Measurements from ENCODE around the gene RALGPS1. TPM values are rescaled to one million over a fixed set of nuclear protein-coding genes. Genes with fewer than 3 reads are reported as not detected.
"Not testable (repeated sequence)": the region's sequence is repeated elsewhere in the genome, so short reads cannot be mapped to it uniquely, and the experiment has no call there.

The RALGPS1 gene
- total and polyA plus RNA-seq, 2 donors (not counting 1 experiment from before 2014, with no cell fraction given), result 19.7 to 39.9 TPM

DNA sequence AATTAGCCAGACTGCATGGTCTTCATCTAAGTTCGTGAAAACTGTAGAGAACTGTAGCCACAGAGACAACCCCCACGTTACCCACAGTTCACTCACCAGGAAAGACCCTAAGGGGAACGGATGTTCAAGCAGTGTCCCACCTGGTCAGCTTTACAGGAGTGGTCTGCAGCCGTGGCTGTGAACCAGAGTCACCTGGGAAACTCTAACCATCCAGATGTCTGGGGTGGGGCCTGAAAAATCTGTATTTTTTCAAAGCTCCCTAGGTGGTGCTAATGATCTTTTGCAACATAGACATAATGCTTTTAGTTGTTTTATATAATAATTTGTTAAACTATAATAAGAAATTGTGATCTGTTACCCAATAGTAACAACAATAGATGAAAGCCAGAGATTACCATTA is 255.5 kb downstream of the RALGPS1 start:
- Histone ChIP-seq H3K4me3 (ENCODE audit: control extremely low read depth in 1 of 5, extremely low read depth in 1 of 5, insufficient read depth in 1 of 5, low read depth in 2 of 5, low read length in 4 of 5) (no peak overlapping the region), H3K4me2 (replicated peaks; ENCODE audit: low read depth, low read length, poor library complexity, severe bottlenecking) (no peak overlapping the region), H3K4me1 (ENCODE audit: control insufficient read depth in 2 of 2, insufficient read depth in 2 of 2, low read length in 2 of 2) (peaks cover 24 to 26% of the 10 kb centered on the region in 2 donors), H2AFZ (ENCODE audit: insufficient read depth, low read depth, low read length, poor library complexity, severe bottlenecking) (no peak overlapping the region), H3K27ac (ENCODE audit: low read length in 2 of 2) (no peak overlapping the region), H3K36me3 (replicated peaks in 1 of 2; ENCODE audit: control extremely low read depth in 1 of 2, control insufficient read depth in 1 of 2, extremely low read depth in 1 of 2, insufficient read depth in 2 of 2, low read length in 1 of 2) (peaks cover 0 to 8% of the 10 kb centered on the region in 2 experiments), H3K79me2 (ENCODE audit: control insufficient read depth, insufficient read depth, low read length) (no peaks in the 10 kb centered on the region), H3K27me3 (replicated peaks in 1 of 4; ENCODE audit: control extremely low read depth in 1 of 4, control insufficient read depth in 3 of 4, insufficient read depth in 4 of 4, low read length in 3 of 4) (no peaks in the 10 kb centered on the region), H4K20me1 (ENCODE audit: control insufficient read depth, insufficient read depth, low read length, poor library complexity, severe bottlenecking) (no peaks in the 10 kb centered on the region), H3K9me3 (ENCODE audit: control extremely low read depth in 1 of 3, control insufficient read depth in 2 of 3, insufficient read depth in 1 of 3, low read length in 2 of 3) (peaks cover 0 to 11% (median 3%) of the 10 kb centered on the region in 3 donors), H3K9ac (ENCODE audit: low read length) (no peak overlapping the region)
- TF ChIP-seq EZH2 (IDR thresholded peaks at IDR 0.05; ENCODE audit: borderline replicate concordance, insufficient read depth, low read depth, low read length, poor library complexity, severe bottlenecking), result no peak
- TF ChIP-seq, protein P1, sequence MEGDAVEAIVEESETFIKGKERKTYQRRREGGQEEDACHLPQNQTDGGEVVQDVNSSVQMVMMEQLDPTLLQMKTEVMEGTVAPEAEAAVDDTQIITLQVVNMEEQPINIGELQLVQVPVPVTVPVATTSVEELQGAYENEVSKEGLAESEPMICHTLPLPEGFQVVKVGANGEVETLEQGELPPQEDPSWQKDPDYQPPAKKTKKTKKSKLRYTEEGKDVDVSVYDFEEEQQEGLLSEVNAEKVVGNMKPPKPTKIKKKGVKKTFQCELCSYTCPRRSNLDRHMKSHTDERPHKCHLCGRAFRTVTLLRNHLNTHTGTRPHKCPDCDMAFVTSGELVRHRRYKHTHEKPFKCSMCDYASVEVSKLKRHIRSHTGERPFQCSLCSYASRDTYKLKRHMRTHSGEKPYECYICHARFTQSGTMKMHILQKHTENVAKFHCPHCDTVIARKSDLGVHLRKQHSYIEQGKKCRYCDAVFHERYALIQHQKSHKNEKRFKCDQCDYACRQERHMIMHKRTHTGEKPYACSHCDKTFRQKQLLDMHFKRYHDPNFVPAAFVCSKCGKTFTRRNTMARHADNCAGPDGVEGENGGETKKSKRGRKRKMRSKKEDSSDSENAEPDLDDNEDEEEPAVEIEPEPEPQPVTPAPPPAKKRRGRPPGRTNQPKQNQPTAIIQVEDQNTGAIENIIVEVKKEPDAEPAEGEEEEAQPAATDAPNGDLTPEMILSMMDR (IDR thresholded peaks at IDR 0.05), result no peak
- no peak for DNase-seq
- no peaks in the 10 kb centered on the region for H3K9me3 Mint-ChIP-seq (ENCODE audit: insufficient read depth)
- no peak overlapping the region for H3K4me3 Mint-ChIP-seq
- intact Hi-C loops (cut with micrococcal nuclease), result no loop called here
- ATAC-seq (ENCODE audit: low read depth), result no peak
- no CpG with 5 or more reads among the region's 4 CpGs for WGBS (ENCODE audit: insufficient coverage)
- H3K27me3 Mint-ChIP-seq, result no peaks in the 10 kb centered on the region
- POLR2A ChIA-PET, result no interaction called here
- no peak overlapping the region for H3K27ac Mint-ChIP-seq
- CTCF ChIA-PET, result interaction anchor here (1.2 to 1.3 kb wide), 2 partner anchors 15 to 230 kb away, joined by 3 to 4 read pairs; no protein-coding TSS in a partner anchor
- peaks cover 31% of the 10 kb centered on the region for H3K4me1 Mint-ChIP-seq

DNA sequence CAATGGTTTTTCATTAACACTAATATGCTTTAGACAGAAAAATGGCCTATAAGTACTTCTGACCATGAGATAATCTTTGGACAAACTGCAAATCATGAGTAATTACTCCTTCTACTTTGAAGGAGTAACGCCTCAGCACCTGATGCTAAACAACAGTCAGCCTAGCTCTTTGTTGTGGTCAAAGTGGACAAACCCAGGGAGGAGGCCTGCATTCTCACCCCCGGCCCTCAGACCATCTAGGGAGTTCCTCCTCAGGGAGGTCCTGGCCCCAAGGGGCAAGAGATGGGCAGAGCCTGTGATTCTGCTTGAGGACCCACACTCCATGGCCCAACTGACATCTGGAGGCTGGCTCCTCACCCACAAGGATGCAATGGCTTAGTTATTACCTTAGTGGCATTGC is 256.1 kb downstream of the RALGPS1 start:
- Histone ChIP-seq H3K79me2 (ENCODE audit: control insufficient read depth, insufficient read depth, low read length) (no peaks in the 10 kb centered on the region), H4K20me1 (ENCODE audit: control insufficient read depth, insufficient read depth, low read length, poor library complexity, severe bottlenecking) (no peaks in the 10 kb centered on the region), H3K27me3 (replicated peaks in 1 of 4; ENCODE audit: control extremely low read depth in 1 of 4, control insufficient read depth in 3 of 4, insufficient read depth in 4 of 4, low read length in 3 of 4) (no peaks in the 10 kb centered on the region), H3K9ac (ENCODE audit: low read length) (no peak overlapping the region), H3K27ac (ENCODE audit: low read length in 2 of 2) (no peak overlapping the region), H3K36me3 (replicated peaks in 1 of 2; ENCODE audit: control extremely low read depth in 1 of 2, control insufficient read depth in 1 of 2, extremely low read depth in 1 of 2, insufficient read depth in 2 of 2, low read length in 1 of 2) (peaks cover 0 to 10% of the 10 kb centered on the region in 2 experiments), H3K4me2 (replicated peaks; ENCODE audit: low read depth, low read length, poor library complexity, severe bottlenecking) (no peak overlapping the region), H3K9me3 (ENCODE audit: control extremely low read depth in 1 of 3, control insufficient read depth in 2 of 3, insufficient read depth in 1 of 3, low read length in 2 of 3) (peaks cover 0 to 11% (median 3%) of the 10 kb centered on the region in 3 donors), H3K4me3 (ENCODE audit: control extremely low read depth in 1 of 5, extremely low read depth in 1 of 5, insufficient read depth in 1 of 5, low read depth in 2 of 5, low read length in 4 of 5) (no peak overlapping the region), H2AFZ (ENCODE audit: insufficient read depth, low read depth, low read length, poor library complexity, severe bottlenecking) (no peak overlapping the region), H3K4me1 (ENCODE audit: control insufficient read depth in 2 of 2, insufficient read depth in 2 of 2, low read length in 2 of 2) (peaks cover 24 to 26% of the 10 kb centered on the region in 2 donors)
- TF ChIP-seq, protein P1 (IDR thresholded peaks at IDR 0.05), result no peak
- TF ChIP-seq EZH2 (IDR thresholded peaks at IDR 0.05; ENCODE audit: borderline replicate concordance, insufficient read depth, low read depth, low read length, poor library complexity, severe bottlenecking), result no peak
- no peaks in the 10 kb centered on the region for H3K27me3 Mint-ChIP-seq
- H3K4me3 Mint-ChIP-seq, result no peak overlapping the region
- H3K27ac Mint-ChIP-seq, result no peak overlapping the region
- peaks cover 28% of the 10 kb centered on the region for H3K4me1 Mint-ChIP-seq
- no peak for ATAC-seq (ENCODE audit: low read depth)
- H3K9me3 Mint-ChIP-seq (ENCODE audit: insufficient read depth), result no peaks in the 10 kb centered on the region
- CTCF ChIA-PET, result interaction anchor here (1.3 kb wide), 1 partner anchor 16 kb away, joined by 3 read pairs; no protein-coding TSS in a partner anchor
- POLR2A ChIA-PET, result no interaction called here
- intact Hi-C loops (cut with micrococcal nuclease), result no loop called here
- WGBS (ENCODE audit: insufficient coverage), result 40% methylated on average over 2 of the region's 2 CpGs
- DNase-seq, result no peak

DNA sequence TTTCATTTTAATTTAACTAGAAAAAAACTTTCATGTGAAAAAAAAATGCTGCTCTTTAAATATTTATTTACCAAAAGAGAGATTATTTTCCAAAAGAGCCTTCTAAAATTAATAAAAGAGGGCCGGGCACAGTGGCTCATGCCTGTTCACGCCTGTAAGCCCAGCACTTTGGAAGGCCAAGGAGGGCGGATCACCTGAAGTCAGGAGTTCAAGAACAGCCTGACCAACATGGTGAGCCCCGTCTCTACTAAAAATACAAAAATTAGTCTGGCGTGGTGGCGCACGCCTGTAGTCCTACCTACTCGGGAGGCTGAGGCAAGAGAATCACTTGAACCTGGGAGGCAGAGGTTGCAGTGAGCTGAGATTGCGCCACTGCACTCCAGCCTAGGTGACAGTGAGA is 256.8 kb downstream of the RALGPS1 start:
- CTCF ChIA-PET, result not testable (repeated sequence)

More for the DNA sequence above, 256.8 kb downstream of the RALGPS1 start:
- peaks cover 21% of the 10 kb centered on the region for H3K4me1 Mint-ChIP-seq
- H3K9me3 Mint-ChIP-seq (ENCODE audit: insufficient read depth); H3K4me3 ChIP-seq (ENCODE audit: control extremely low read depth in 1 of 5, extremely low read depth in 1 of 5, insufficient read depth in 1 of 5, low read depth in 2 of 5, low read length in 4 of 5); DNase-seq; H4K20me1 ChIP-seq (ENCODE audit: control insufficient read depth, insufficient read depth, low read length, poor library complexity, severe bottlenecking); H3K27ac Mint-ChIP-seq; H3K27me3 Mint-ChIP-seq; H3K9me3 ChIP-seq (ENCODE audit: control extremely low read depth in 1 of 3, control insufficient read depth in 2 of 3, insufficient read depth in 1 of 3, low read length in 2 of 3); H3K79me2 ChIP-seq (ENCODE audit: control insufficient read depth, insufficient read depth, low read length); H3K27me3 ChIP-seq (replicated peaks in 1 of 4; ENCODE audit: control extremely low read depth in 1 of 4, control insufficient read depth in 3 of 4, insufficient read depth in 4 of 4, low read length in 3 of 4); H2AFZ ChIP-seq (ENCODE audit: insufficient read depth, low read depth, low read length, poor library complexity, severe bottlenecking); H3K4me3 Mint-ChIP-seq; H3K4me2 ChIP-seq (replicated peaks; ENCODE audit: low read depth, low read length, poor library complexity, severe bottlenecking); intact Hi-C loops (cut with micrococcal nuclease); H3K27ac ChIP-seq (ENCODE audit: low read length in 2 of 2); H3K9ac ChIP-seq (ENCODE audit: low read length); POLR2A ChIA-PET; ATAC-seq (ENCODE audit: low read depth): not testable (repeated sequence)
- Histone ChIP-seq H3K4me1 (ENCODE audit: control insufficient read depth in 2 of 2, insufficient read depth in 2 of 2, low read length in 2 of 2) (peaks cover 17 to 21% of the 10 kb centered on the region in 2 donors), H3K36me3 (replicated peaks in 1 of 2; ENCODE audit: control extremely low read depth in 1 of 2, control insufficient read depth in 1 of 2, extremely low read depth in 1 of 2, insufficient read depth in 2 of 2, low read length in 1 of 2) (peaks cover 0 to 11% of the 10 kb centered on the region in 2 experiments)
- WGBS (ENCODE audit: insufficient coverage), result 97% methylated on average over 7 of the region's 9 CpGs

All from B cell (primary cell).